ENCODE data around the gene LEF1. TPM values are rescaled to one million over a fixed set of nuclear protein-coding genes. Genes with fewer than 3 reads are reported as not detected.

Gene LEF1
- total and polyA plus RNA-seq, 2 of the 8 experiments (the other 6 are each of a cell fraction or from before 2014, with no cell fraction given): 2.6 to 5.2 TPM

DNA sequence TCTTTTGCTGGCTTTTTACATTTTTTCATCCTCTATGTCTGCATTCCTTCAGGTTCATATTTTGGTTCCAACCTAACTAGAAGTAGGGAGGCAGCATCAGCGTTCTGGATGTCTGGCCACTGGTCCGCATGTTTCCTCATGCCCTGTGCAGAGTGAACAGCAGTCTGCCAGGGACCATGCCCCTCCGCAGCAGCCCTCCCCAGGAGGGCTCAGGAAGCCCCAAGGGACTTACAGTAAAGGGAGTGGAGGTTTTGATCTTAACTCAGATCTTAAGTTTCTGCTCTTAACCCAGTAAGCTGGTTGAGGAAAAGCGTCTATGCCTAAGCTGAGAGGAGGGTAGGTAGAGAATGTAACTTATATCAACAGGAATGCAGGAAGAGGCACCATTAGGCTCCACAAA, 45.0 kb upstream of the LEF1 start:
- Histone ChIP-seq H3K56ac (replicated peaks; ENCODE audit: insufficient read length, low read depth, low read length) (no peak overlapping the region), H3K4me1 (replicated peaks in 1 of 4; ENCODE audit: control insufficient read depth in 3 of 4, insufficient read depth in 4 of 4, low read length in 3 of 4) (no peaks in the 10 kb centered on the region), H3K36me3 (ENCODE audit: control insufficient read depth in 2 of 4, insufficient read depth in 4 of 4, low read length in 3 of 4) (no peaks in the 10 kb centered on the region), H3K79me1 (ENCODE audit: low read depth, low read length) (no peaks in the 10 kb centered on the region), H4K8ac (ENCODE audit: extremely low read depth, insufficient read depth, low read length) (no peak overlapping the region; the same call in 1 of the 2 replicates), H3K9ac (replicated peaks in 1 of 4; ENCODE audit: extremely low read depth in 1 of 4, low read depth in 3 of 4, low read length in 3 of 4) (no peak overlapping the region), H3K4ac (replicated peaks; ENCODE audit: insufficient read length, low read depth, low read length) (no peak overlapping the region), H3K27me3 (replicated peaks in 1 of 4; ENCODE audit: control insufficient read depth in 3 of 4, extremely low read depth in 1 of 4, insufficient read depth in 3 of 4, low read length in 3 of 4) (no peaks in the 10 kb centered on the region), H2AK5ac (ENCODE audit: low read depth, low read length) (no peak overlapping the region), H4K91ac (replicated peaks; ENCODE audit: insufficient read length, low read length) (no peak overlapping the region), H3K18ac (ENCODE audit: extremely low read depth, low read length) (no peak overlapping the region), H3K9me3 (ENCODE audit: insufficient read depth in 2 of 2, low read depth in 1 of 2, low read length in 1 of 2) (no peaks in the 10 kb centered on the region), H4K5ac (ENCODE audit: insufficient read length, low read depth, low read length) (no peak overlapping the region), H3K79me2 (ENCODE audit: control insufficient read depth in 1 of 2, insufficient read depth in 2 of 2, low read length in 2 of 2) (no peaks in the 10 kb centered on the region), H2AFZ (ENCODE audit: low read length) (no peak overlapping the region), H3K14ac (ENCODE audit: insufficient read length) (no peak overlapping the region), H4K20me1 (replicated peaks in 1 of 2; ENCODE audit: control insufficient read depth in 1 of 2, insufficient read depth in 2 of 2, low read length in 2 of 2) (no peaks in the 10 kb centered on the region), H3K23me2 (ENCODE audit: low read depth, low read length) (no peaks in the 10 kb centered on the region), H2BK120ac (replicated peaks; ENCODE audit: low read depth, low read length) (no peak overlapping the region), H3K4me2 (ENCODE audit: insufficient read depth in 1 of 2, low read depth in 2 of 2, low read length in 2 of 2) (no peak overlapping the region), H2BK20ac (ENCODE audit: low read length) (no peak overlapping the region), H2BK12ac (ENCODE audit: low read depth, low read length) (no peak overlapping the region), H2BK5ac (ENCODE audit: low read depth, low read length) (no peak overlapping the region), H3K4me3 (ENCODE audit: extremely low read depth in 1 of 4, insufficient read depth in 2 of 4, low read depth in 3 of 4, low read length in 4 of 4) (no peak overlapping the region), H2BK15ac (ENCODE audit: low read length) (no peak overlapping the region), H3K23ac (ENCODE audit: insufficient read length) (no peak overlapping the region), H3K27ac (ENCODE audit: low read depth, low read length) (no peak overlapping the region)
- ChIA-PET POLR2A (ENCODE audit: partially characterized antibody) (no interaction called here), CTCF (ENCODE audit: partially characterized antibody) (interaction anchor here (0.6 to 0.7 kb wide), 2 partner anchors 37 to 122 kb away, joined by 3 read pairs; no protein-coding TSS in a partner anchor)
- DNase-seq (ENCODE audit: low read depth in 1 of 2, low spot score in 2 of 2) (no peak), FAIRE-seq (no peak)
- WGBS, 2 experiments (ENCODE audit: extremely low coverage in 1 of 2, insufficient coverage in 1 of 2, insufficient read length in 1 of 2, insufficient replicate concordance in 2 of 2, low coverage in 1 of 2, low lambda C conversion rate in 2 of 2, missing lambda C conversion rate in 1 of 2): 95% methylated on average over 4 of the region's 4 CpGs; no CpG with 5 or more reads in 1 of the 2 experiments
- TF ChIP-seq TBP (IDR thresholded peaks at IDR 0.05; ENCODE audit: low read depth, low read length) (no peak), YY1 (IDR thresholded peaks at IDR 0.05; ENCODE audit: low read depth, low read length) (no peak), RAD21 (IDR thresholded peaks at IDR 0.05 in 1 of 2, conservative IDR thresholded peaks at IDR 0.05 in 1 of 2; ENCODE audit: low read depth in 2 of 2, low read length in 2 of 2) (no peak), SUZ12 (IDR thresholded peaks at IDR 0.05; ENCODE audit: low read length) (no peak), GTF2F1 (IDR thresholded peaks at IDR 0.05; ENCODE audit: borderline replicate concordance, low read depth, low read length) (no peak), POLR2A (IDR thresholded peaks at IDR 0.05; ENCODE audit: control extremely low read depth in 1 of 2, low read depth in 2 of 2, low read length in 2 of 2) (no peak), FOSL1 (IDR thresholded peaks at IDR 0.05; ENCODE audit: insufficient read depth, low read depth, low read length) (no peak), MAFK (IDR thresholded peaks at IDR 0.05; ENCODE audit: low read depth, low read length) (no peak), SP4 (IDR thresholded peaks at IDR 0.05; ENCODE audit: low read length) (no peak), CTBP2 (IDR thresholded peaks at IDR 0.05; ENCODE audit: borderline replicate concordance, insufficient read depth, insufficient read length, low read length) (no peak), BRCA1 (IDR thresholded peaks at IDR 0.05; ENCODE audit: low read depth, low read length) (no peak)
- TF ChIP-seq, protein P1, sequence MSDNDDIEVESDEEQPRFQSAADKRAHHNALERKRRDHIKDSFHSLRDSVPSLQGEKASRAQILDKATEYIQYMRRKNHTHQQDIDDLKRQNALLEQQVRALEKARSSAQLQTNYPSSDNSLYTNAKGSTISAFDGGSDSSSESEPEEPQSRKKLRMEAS (IDR thresholded peaks at IDR 0.05): no peak
- TF ChIP-seq, protein P2, sequence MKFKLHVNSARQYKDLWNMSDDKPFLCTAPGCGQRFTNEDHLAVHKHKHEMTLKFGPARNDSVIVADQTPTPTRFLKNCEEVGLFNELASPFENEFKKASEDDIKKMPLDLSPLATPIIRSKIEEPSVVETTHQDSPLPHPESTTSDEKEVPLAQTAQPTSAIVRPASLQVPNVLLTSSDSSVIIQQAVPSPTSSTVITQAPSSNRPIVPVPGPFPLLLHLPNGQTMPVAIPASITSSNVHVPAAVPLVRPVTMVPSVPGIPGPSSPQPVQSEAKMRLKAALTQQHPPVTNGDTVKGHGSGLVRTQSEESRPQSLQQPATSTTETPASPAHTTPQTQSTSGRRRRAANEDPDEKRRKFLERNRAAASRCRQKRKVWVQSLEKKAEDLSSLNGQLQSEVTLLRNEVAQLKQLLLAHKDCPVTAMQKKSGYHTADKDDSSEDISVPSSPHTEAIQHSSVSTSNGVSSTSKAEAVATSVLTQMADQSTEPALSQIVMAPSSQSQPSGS (IDR thresholded peaks at IDR 0.05; ENCODE audit: low read length): no peak

Data from H1 (cell line).